ENCODE results near the gene KIF3C.

DNA sequence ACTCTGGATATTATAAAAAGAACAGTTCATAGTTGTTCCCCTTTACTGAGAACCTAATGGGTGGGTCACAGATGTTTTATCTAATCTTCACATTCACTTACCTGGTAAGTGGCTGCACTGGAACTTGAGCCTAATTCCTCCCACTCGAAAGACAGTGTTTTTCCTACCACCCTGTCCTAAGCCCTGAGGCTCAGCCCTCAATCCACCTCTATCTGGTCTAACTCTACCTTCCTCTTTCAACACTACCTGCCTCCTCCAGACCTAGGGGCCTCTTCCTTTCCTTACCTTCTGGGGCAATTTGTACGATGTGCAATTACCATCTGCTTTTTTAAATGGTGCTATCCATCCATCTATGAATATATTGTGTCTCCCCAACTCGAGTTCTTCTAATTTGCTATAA is 9.7 kb upstream of the KIF3C start:
- TF ChIP-seq, protein P1, sequence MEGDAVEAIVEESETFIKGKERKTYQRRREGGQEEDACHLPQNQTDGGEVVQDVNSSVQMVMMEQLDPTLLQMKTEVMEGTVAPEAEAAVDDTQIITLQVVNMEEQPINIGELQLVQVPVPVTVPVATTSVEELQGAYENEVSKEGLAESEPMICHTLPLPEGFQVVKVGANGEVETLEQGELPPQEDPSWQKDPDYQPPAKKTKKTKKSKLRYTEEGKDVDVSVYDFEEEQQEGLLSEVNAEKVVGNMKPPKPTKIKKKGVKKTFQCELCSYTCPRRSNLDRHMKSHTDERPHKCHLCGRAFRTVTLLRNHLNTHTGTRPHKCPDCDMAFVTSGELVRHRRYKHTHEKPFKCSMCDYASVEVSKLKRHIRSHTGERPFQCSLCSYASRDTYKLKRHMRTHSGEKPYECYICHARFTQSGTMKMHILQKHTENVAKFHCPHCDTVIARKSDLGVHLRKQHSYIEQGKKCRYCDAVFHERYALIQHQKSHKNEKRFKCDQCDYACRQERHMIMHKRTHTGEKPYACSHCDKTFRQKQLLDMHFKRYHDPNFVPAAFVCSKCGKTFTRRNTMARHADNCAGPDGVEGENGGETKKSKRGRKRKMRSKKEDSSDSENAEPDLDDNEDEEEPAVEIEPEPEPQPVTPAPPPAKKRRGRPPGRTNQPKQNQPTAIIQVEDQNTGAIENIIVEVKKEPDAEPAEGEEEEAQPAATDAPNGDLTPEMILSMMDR (IDR thresholded peaks at IDR 0.05): no peak
- TF ChIP-seq ZFX (IDR thresholded peaks at IDR 0.05; ENCODE audit: borderline replicate concordance): no peak

All from 22Rv1 (cell line).